IMR-90 (cell line): ENCODE measurements around the gene NRF1. TPM values are rescaled to one million over a fixed set of nuclear protein-coding genes. Genes with fewer than 3 reads are reported as not detected.

Experiments used
- ATAC-seq: fragments of 200-7000 bp; cut with Tn5 transposase; 2 replicates; pipeline ENCODE4 v1.9.1; 2020; ENCODE audit warnings: low read depth, mild to moderate bottlenecking, moderate library complexity
- BruUV-seq: library from RNA; stranded (reverse); fragments of 400-500 nt; replicated peaks from 2 replicates; lab custom pipeline; 2021; lab: Mats Ljungman, UMichigan
- CTCF ChIA-PET: fragments of 300-600 bp; formaldehyde crosslinking; extraction: SDS; loops from one replicate; lab custom pipeline; 2021; ENCODE audit warnings: antibody characterized with exemption; lab: Yijun Ruan, JAX
- POLR2A ChIA-PET: fragments of 300-600 bp; sonication (Branson Sonifier 250); formaldehyde crosslinking; loops from one replicate; lab custom pipeline; 2022; ENCODE audit warnings: antibody characterized with exemption; ENCODE audit not compliant: unreplicated experiment; lab: Charles Lee
- DNase-seq: peaks from one replicate; pipeline ENCODE4 v3.0.0; 2013
- H2AFZ ChIP-seq: replicated peaks from 2 replicates; pipeline ENCODE3; 2013; ENCODE audit warnings: low read length, mild to moderate bottlenecking; ENCODE audit not compliant: poor library complexity
- H2AK5ac ChIP-seq: 2 replicates; pipeline ENCODE4 v1.6.1; 2013; ENCODE audit warnings: low read depth, low read length, inconsistent platforms
- H2AK9ac ChIP-seq: replicated peaks from 2 replicates; pipeline ENCODE3; 2013; ENCODE audit warnings: mild to moderate bottlenecking, low read depth, low read length, moderate library complexity; ENCODE audit not compliant: poor library complexity
- H2BK120ac ChIP-seq: 2 replicates; pipeline ENCODE4 v1.6.1; 2013; ENCODE audit warnings: low read depth, low read length, inconsistent platforms
- H2BK15ac ChIP-seq: 3 replicates; pipeline ENCODE4 v1.6.1; 2013; ENCODE audit warnings: low read depth, low read length, inconsistent platforms
- H2BK20ac ChIP-seq: 2 replicates; pipeline ENCODE4 v1.6.1; 2013; ENCODE audit warnings: low read depth, mild to moderate bottlenecking, inconsistent platforms, low read length, moderate library complexity
- H2BK5ac ChIP-seq: 2 replicates; pipeline ENCODE4 v1.6.1; 2013; ENCODE audit warnings: mild to moderate bottlenecking, low read depth, low read length, inconsistent platforms; ENCODE audit not compliant: poor library complexity, severe bottlenecking
- H3K14ac ChIP-seq: replicated peaks from 2 replicates; pipeline ENCODE4 v1.6.1; 2013; ENCODE audit warnings: low read depth, low read length, inconsistent platforms
- H3K18ac ChIP-seq: 2 replicates; pipeline ENCODE4 v1.6.1; 2013; ENCODE audit warnings: low read depth, low read length, control low read depth
- H3K23ac ChIP-seq: 2 replicates; pipeline ENCODE4 v1.6.1; 2013; ENCODE audit warnings: low read depth, low read length, inconsistent platforms
- H3K27ac ChIP-seq: 2 replicates; pipeline ENCODE4 v1.5.1; 2013; ENCODE audit warnings: mild to moderate bottlenecking, control low read depth, low read length; ENCODE audit not compliant: insufficient read depth
- H3K27me3 ChIP-seq: 2 replicates; pipeline ENCODE4 v1.6.1; 2013; ENCODE audit warnings: low read length; ENCODE audit not compliant: control insufficient read depth, insufficient read depth
- H3K36me3 ChIP-seq: 2 replicates; pipeline ENCODE4 v1.6.1; 2013; ENCODE audit warnings: low read length, mixed read lengths; ENCODE audit not compliant: control insufficient read depth, insufficient read depth
- H3K4ac ChIP-seq: 2 replicates; pipeline ENCODE4 v1.6.1; 2013; ENCODE audit warnings: low read depth, low read length, inconsistent platforms
- H3K4me1 ChIP-seq: 2 replicates; pipeline ENCODE4 v1.6.1; 2013; ENCODE audit warnings: low read length, mixed read lengths; ENCODE audit not compliant: control insufficient read depth, insufficient read depth
- H3K4me2 ChIP-seq: 2 replicates; pipeline ENCODE4 v1.6.1; 2013; ENCODE audit warnings: low read depth, mild to moderate bottlenecking, control low read depth, low read length, moderate library complexity
- H3K4me3 ChIP-seq: 2 replicates; pipeline ENCODE4 v1.5.1; 2013; ENCODE audit warnings: low read depth, mild to moderate bottlenecking, control low read depth, low read length, moderate library complexity; ENCODE audit not compliant: insufficient read depth
- H3K56ac ChIP-seq: 2 replicates; pipeline ENCODE4 v1.6.1; 2013; ENCODE audit warnings: low read length, inconsistent platforms; ENCODE audit not compliant: insufficient read depth; ENCODE audit errors: extremely low read depth
- H3K79me1 ChIP-seq, 2 experiments: 2 replicates each; pipeline ENCODE4 v1.6.1; 2013; ENCODE audit warnings: low read length in 2 of 2, inconsistent platforms in 1 of 2, low read depth in 1 of 2
- H3K9ac ChIP-seq: 2 replicates; pipeline ENCODE4 v1.6.1; 2013; ENCODE audit warnings: low read depth, low read length, control low read depth
- H3K9me1 ChIP-seq: 2 replicates; pipeline ENCODE4 v1.6.1; 2013; ENCODE audit warnings: low read length, inconsistent platforms; ENCODE audit not compliant: insufficient read depth
- H3K9me3 ChIP-seq: 2 replicates; pipeline ENCODE4 v1.6.1; 2013; ENCODE audit warnings: low read length; ENCODE audit not compliant: control insufficient read depth, insufficient read depth
- H4K20me1 ChIP-seq: 2 replicates; pipeline ENCODE4 v1.6.1; 2013; ENCODE audit warnings: low read length, inconsistent platforms; ENCODE audit not compliant: insufficient read depth
- H4K5ac ChIP-seq: 2 replicates; pipeline ENCODE4 v1.6.1; 2013; ENCODE audit warnings: mild to moderate bottlenecking, low read depth, low read length, control low read depth
- H4K8ac ChIP-seq, 2 experiments: 2 replicates each; pipeline ENCODE4 v1.6.1; 2013; ENCODE audit warnings: low read depth in 2 of 2, low read length in 2 of 2, control low read depth in 1 of 2, inconsistent platforms in 1 of 2
- H4K91ac ChIP-seq: 2 replicates; pipeline ENCODE4 v1.6.1; 2013; ENCODE audit warnings: low read depth, low read length, inconsistent platforms; ENCODE audit not compliant: insufficient read depth
- BHLHE40 ChIP-seq: fragments of 150-350 bp; IDR thresholded peaks from 2 replicates; pipeline ENCODE4 v1.6.1; 2016; ENCODE audit warnings: mild to moderate bottlenecking, low read depth, low read length
- CEBPB ChIP-seq: IDR thresholded peaks from 2 replicates; pipeline ENCODE4 v1.6.1; 2012; ENCODE audit warnings: low read depth, low read length, improper control_type of control experiment
- CHD1 ChIP-seq: IDR thresholded peaks from 2 replicates; pipeline ENCODE4 v1.6.1; 2012; ENCODE audit warnings: low read depth, low read length, improper control_type of control experiment
- ELK1 ChIP-seq: fragments of 150-350 bp; IDR thresholded peaks from 2 replicates; pipeline ENCODE4 v1.6.1; 2016; ENCODE audit warnings: low read depth, mild to moderate bottlenecking, low read length, moderate library complexity, borderline replicate concordance
- FOS ChIP-seq: fragments of 150-350 bp; IDR thresholded peaks from 2 replicates; pipeline ENCODE4 v1.6.1; 2016; ENCODE audit warnings: low read depth, low read length
- MAFK ChIP-seq: IDR thresholded peaks from 2 replicates; pipeline ENCODE4 v1.6.1; 2012; ENCODE audit warnings: low read depth, low read length, improper control_type of control experiment
- MAZ ChIP-seq: IDR thresholded peaks from 2 replicates; pipeline ENCODE4 v1.6.1; 2012; ENCODE audit warnings: low read depth, mild to moderate bottlenecking, low read length, improper control_type of control experiment, moderate library complexity, borderline replicate concordance
- MXI1 ChIP-seq: IDR thresholded peaks from 2 replicates; pipeline ENCODE4 v1.6.1; 2012; ENCODE audit warnings: low read depth, mild to moderate bottlenecking, low read length, moderate library complexity, borderline replicate concordance
- NFE2L2 ChIP-seq: fragments of 150-350 bp; IDR thresholded peaks from 2 replicates; pipeline ENCODE4 v1.6.1; 2016; ENCODE audit warnings: low read depth, mild to moderate bottlenecking, low read length
- POLR2A ChIP-seq: IDR thresholded peaks from 2 replicates; pipeline ENCODE4 v1.6.1; 2012; ENCODE audit warnings: mild to moderate bottlenecking, low read depth, low read length
- RAD21 ChIP-seq: IDR thresholded peaks from 2 replicates; pipeline ENCODE4 v1.6.1; 2012; ENCODE audit warnings: low read length, improper control_type of control experiment
- RCOR1 ChIP-seq: IDR thresholded peaks from 2 replicates; pipeline ENCODE4 v1.6.1; 2012; ENCODE audit warnings: mild to moderate bottlenecking, low read length, improper control_type of control experiment; ENCODE audit not compliant: insufficient replicate concordance
- RFX5 ChIP-seq: IDR thresholded peaks from 2 replicates; pipeline ENCODE4 v1.8.0; 2012; ENCODE audit warnings: low read depth, mild to moderate bottlenecking, low read length, moderate library complexity
- SMC3 ChIP-seq: fragments of 150-350 bp; IDR thresholded peaks from 2 replicates; pipeline ENCODE4 v1.6.1; 2016; ENCODE audit warnings: low read depth, mild to moderate bottlenecking, antibody characterized with exemption, low read length, moderate library complexity
- USF2 ChIP-seq: fragments of 150-350 bp; IDR thresholded peaks from 2 replicates; pipeline ENCODE4 v1.6.1; 2017; ENCODE audit warnings: mild to moderate bottlenecking, antibody characterized with exemption, low read length, low read depth
- WGBS, 2 experiments: methylation state at CpG; one replicate each; pipeline versions ENCODE4 v1.1.5 to v1.1.7; 2013; ENCODE audit warnings: missing lambda C conversion rate in 2 of 2; ENCODE audit not compliant: insufficient read length in 1 of 2; ENCODE audit errors: extremely low coverage in 2 of 2; 5-methylcytosine and 5-hydroxymethylcytosine counted together
- dilution Hi-C: fragments of 300-500 bp; cut with HindIII; formaldehyde crosslinking; loops from one replicate; pipeline ENCODE4 v1.14.3; 2018; ENCODE audit warnings: low sequenced_read_pairs; ENCODE audit not compliant: unreplicated experiment
- in situ Hi-C: fragments of 300-500 bp; cut with MboI; formaldehyde crosslinking; loops from 3 replicates; pipeline ENCODE4 v1.14.3; 2019; ENCODE audit warnings: low sequenced_read_pairs, inconsistent platforms, mixed read lengths
- intact Hi-C: fragments of 100-400 bp; cut with micrococcal nuclease; formaldehyde crosslinking; loops from 2 replicates; pipeline ENCODE4 v1.10.0; 2022
- polyA plus RNA-seq, 3 experiments: library from polyadenylated mRNA; depleted of rRNA; stranded (reverse); fragments of >200 nt; gene quantifications; 2 replicates each; pipeline ENCODE4 v1.2.3, GENCODE V29; 2012; ENCODE audit warnings: low replicate concordance in 1 of 3
- total RNA-seq: library from RNA; depleted of rRNA; stranded (reverse); fragments of >200 nt; gene quantifications from 2 replicates; pipeline ENCODE4 v1.2.3, GENCODE V29; 2012
- TF ChIP-seq, protein P1 (sequence below): conservative IDR thresholded peaks from 2 replicates; pipeline ENCODE4 v1.5.1; 2012; ENCODE audit warnings: mild to moderate bottlenecking, low read depth, low read length, improper control_type of control experiment

The NRF1 gene
- total and polyA plus RNA-seq, 2 of the 4 experiments (the other 2 are of a cell fraction): 11.4 to 15.8 TPM

DNA sequence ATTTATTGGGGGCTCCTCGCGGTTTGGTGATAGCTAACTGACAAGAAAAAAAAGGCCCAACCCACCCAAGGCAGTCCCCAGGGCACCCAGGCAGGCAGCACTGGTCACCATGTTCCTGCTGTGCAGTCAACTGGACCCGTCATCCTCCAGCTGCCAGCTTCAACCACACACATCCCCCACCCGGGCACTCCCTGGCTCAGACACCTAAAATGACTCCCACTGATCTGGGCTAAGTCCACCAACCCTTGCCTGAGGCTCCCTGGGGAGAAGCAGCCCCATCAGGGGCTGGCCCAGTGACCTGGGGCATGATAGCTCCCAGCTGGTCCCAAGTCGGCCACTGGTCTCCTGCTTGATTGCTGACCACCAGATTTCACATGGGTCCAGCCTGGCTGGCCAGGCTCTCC is 161.8 kb downstream of the NRF1 start:
- POLR2A ChIA-PET: no interaction called here

More for the DNA sequence above, 161.8 kb downstream of the NRF1 start:
- no peaks in the 10 kb centered on the region for H3K9me1 ChIP-seq
- no peak overlapping the region for H3K14ac ChIP-seq
- H2BK120ac ChIP-seq: no peak overlapping the region
- no peak overlapping the region for H2BK5ac ChIP-seq
- no CpG with 5 or more reads among the region's 5 CpGs for WGBS, 2 experiments
- no peak overlapping the region for H3K27ac ChIP-seq
- H3K79me1 ChIP-seq: no peaks in the 10 kb centered on the region
- no peak overlapping the region for H4K5ac ChIP-seq
- H3K4me2 ChIP-seq: no peak overlapping the region
- DNase-seq (no peak), ATAC-seq (no peak)
- H3K9me3 ChIP-seq: peaks cover 4% of the 10 kb centered on the region; the same call in 1 of the 2 replicates
- no peak overlapping the region for H3K18ac ChIP-seq
- no peak overlapping the region for H3K56ac ChIP-seq
- dilution Hi-C loops: no loop called here
- no peak overlapping the region for H2BK20ac ChIP-seq
- BruUV-seq: no TSS peak
- no peak overlapping the region for H3K4me3 ChIP-seq
- H2AK9ac ChIP-seq: no peak overlapping the region
- H2AFZ ChIP-seq: no peak overlapping the region
- in situ Hi-C loops: no loop called here
- H3K23ac ChIP-seq: no peak overlapping the region
- H3K4me1 ChIP-seq: no peaks in the 10 kb centered on the region
- H3K4ac ChIP-seq: no peak overlapping the region
- peaks cover under 1% of the 10 kb centered on the region; the same call in 1 of the 2 replicates for H4K20me1 ChIP-seq
- no peaks in the 10 kb centered on the region for H3K36me3 ChIP-seq
- intact Hi-C loops: no loop called here
- no peak overlapping the region for H4K8ac ChIP-seq
- no peak overlapping the region for H4K91ac ChIP-seq
- H3K27me3 ChIP-seq: peaks cover 85% of the 10 kb centered on the region
- no peak overlapping the region for H2AK5ac ChIP-seq
- CTCF ChIA-PET: no interaction called here
- TF ChIP-seq BHLHE40 (no peak), CHD1 (no peak), RFX5 (no peak), RAD21 (no peak), MAFK (no peak), SMC3 (no peak), MXI1 (no peak), NFE2L2 (no peak), MAZ (no peak), POLR2A (no peak), CEBPB (no peak), ELK1 (no peak), USF2 (no peak), RCOR1 (no peak), FOS (no peak)
- TF ChIP-seq, protein P1, sequence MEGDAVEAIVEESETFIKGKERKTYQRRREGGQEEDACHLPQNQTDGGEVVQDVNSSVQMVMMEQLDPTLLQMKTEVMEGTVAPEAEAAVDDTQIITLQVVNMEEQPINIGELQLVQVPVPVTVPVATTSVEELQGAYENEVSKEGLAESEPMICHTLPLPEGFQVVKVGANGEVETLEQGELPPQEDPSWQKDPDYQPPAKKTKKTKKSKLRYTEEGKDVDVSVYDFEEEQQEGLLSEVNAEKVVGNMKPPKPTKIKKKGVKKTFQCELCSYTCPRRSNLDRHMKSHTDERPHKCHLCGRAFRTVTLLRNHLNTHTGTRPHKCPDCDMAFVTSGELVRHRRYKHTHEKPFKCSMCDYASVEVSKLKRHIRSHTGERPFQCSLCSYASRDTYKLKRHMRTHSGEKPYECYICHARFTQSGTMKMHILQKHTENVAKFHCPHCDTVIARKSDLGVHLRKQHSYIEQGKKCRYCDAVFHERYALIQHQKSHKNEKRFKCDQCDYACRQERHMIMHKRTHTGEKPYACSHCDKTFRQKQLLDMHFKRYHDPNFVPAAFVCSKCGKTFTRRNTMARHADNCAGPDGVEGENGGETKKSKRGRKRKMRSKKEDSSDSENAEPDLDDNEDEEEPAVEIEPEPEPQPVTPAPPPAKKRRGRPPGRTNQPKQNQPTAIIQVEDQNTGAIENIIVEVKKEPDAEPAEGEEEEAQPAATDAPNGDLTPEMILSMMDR: no peak
- H3K9ac ChIP-seq: no peak overlapping the region
- H2BK15ac ChIP-seq: no peak overlapping the region
